Measurements from ENCODE around the gene PLA2G2F. TPM values are rescaled to one million over a fixed set of nuclear protein-coding genes. Genes with fewer than 3 reads are reported as not detected.
A peak's percentile ranks its signal among the peaks of the same experiment; 100 is the strongest.

Gene PLA2G2F
- total and polyA plus RNA-seq, 7 donors, result 0.03 TPM; not detected in 6

DNA sequence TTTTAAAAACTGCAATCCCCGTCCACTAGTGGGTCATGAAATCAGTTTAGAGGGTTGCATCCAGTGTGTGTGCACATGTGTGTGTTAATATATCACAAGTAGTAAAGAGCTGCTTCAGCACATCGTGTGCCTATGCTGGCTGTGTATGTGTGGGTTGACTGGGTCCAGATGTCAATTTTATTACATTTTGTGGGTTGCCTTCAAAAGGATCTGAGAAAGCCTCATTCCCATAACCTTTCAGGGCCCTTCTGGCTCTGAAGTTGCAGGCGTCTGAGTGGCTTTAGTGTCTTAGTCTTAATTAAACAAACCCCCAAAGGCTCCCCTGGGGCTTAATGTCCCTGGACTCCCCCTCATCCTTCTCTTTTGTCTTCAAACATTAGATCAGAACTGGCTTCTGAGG, 39.6 kb upstream of the PLA2G2F start:
- no peak for DNase-seq
- 60 to 71% (median 67%) methylated on average over 3 of the region's 3 CpGs for WGBS, 3 donors
- TF ChIP-seq, protein P1, sequence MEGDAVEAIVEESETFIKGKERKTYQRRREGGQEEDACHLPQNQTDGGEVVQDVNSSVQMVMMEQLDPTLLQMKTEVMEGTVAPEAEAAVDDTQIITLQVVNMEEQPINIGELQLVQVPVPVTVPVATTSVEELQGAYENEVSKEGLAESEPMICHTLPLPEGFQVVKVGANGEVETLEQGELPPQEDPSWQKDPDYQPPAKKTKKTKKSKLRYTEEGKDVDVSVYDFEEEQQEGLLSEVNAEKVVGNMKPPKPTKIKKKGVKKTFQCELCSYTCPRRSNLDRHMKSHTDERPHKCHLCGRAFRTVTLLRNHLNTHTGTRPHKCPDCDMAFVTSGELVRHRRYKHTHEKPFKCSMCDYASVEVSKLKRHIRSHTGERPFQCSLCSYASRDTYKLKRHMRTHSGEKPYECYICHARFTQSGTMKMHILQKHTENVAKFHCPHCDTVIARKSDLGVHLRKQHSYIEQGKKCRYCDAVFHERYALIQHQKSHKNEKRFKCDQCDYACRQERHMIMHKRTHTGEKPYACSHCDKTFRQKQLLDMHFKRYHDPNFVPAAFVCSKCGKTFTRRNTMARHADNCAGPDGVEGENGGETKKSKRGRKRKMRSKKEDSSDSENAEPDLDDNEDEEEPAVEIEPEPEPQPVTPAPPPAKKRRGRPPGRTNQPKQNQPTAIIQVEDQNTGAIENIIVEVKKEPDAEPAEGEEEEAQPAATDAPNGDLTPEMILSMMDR (IDR thresholded peaks at IDR 0.05), result no peak

GRCh38 chr1:20100632-20101355, 38.3 kb upstream of the PLA2G2F start:
- intact Hi-C loops (cut with DNase I), result loop anchor here in 1 of 2 donors (5.0 kb wide), 1 partner anchor 52 kb away; no protein-coding TSS in a partner anchor
- no peak for DNase-seq
- 44 to 52% (median 48%) methylated on average over 14 of the region's 14 CpGs for WGBS, 3 donors

More for the DNA sequence above, 39.6 kb upstream of the PLA2G2F start:
- H3K4me3 ChIP-seq, result no peak overlapping the region
- intact Hi-C loops (cut with DNase I), result no loop called here
- H3K36me3 ChIP-seq (ENCODE audit: insufficient read depth in 1 of 2, low read depth in 1 of 2), result no peaks in the 10 kb centered on the region
- ATAC-seq, result no peak
- H3K4me1 ChIP-seq, result no peaks in the 10 kb centered on the region
- no peaks in the 10 kb centered on the region for H3K9me3 ChIP-seq
- H3K27ac ChIP-seq, result no peak overlapping the region
- H3K27me3 ChIP-seq (ENCODE audit: insufficient read depth in 3 of 3, low read length in 2 of 3), result no peaks in the 10 kb centered on the region

GRCh38 chr1:20102875-20103274, 36.2 kb upstream of the PLA2G2F start:
- no peak overlapping the region for H3K27ac ChIP-seq
- no peak for DNase-seq
- H3K4me1 ChIP-seq, result no peaks in the 10 kb centered on the region
- intact Hi-C loops (cut with DNase I), result loop anchor here in 1 of 2 donors (5.0 kb wide), 1 partner anchor 49 kb away; no protein-coding TSS in a partner anchor
- TF ChIP-seq, protein P1 (IDR thresholded peaks at IDR 0.05), result no peak
- no peaks in the 10 kb centered on the region for H3K36me3 ChIP-seq (ENCODE audit: insufficient read depth in 1 of 2, low read depth in 1 of 2)
- no peak overlapping the region for H3K4me3 ChIP-seq
- ATAC-seq, result peak in 1 of 4 donors; percentile 19
- H3K9me3 ChIP-seq, result no peaks in the 10 kb centered on the region
- 70 to 83% (median 71%) methylated on average over 1 of the region's 1 CpG for WGBS, 3 donors
- no peaks in the 10 kb centered on the region for H3K27me3 ChIP-seq (ENCODE audit: insufficient read depth in 3 of 3, low read length in 2 of 3)

More at GRCh38 chr1:20100632-20101355, 38.3 kb upstream of the PLA2G2F start:
- H3K4me1 ChIP-seq, result no peaks in the 10 kb centered on the region
- H3K4me3 ChIP-seq, result no peak overlapping the region
- no peaks in the 10 kb centered on the region for H3K36me3 ChIP-seq (ENCODE audit: insufficient read depth in 1 of 2, low read depth in 1 of 2)
- peak; percentile 64 to 78 (median 70) for ATAC-seq
- no peaks in the 10 kb centered on the region for H3K27me3 ChIP-seq (ENCODE audit: insufficient read depth in 3 of 3, low read length in 2 of 3)
- TF ChIP-seq, protein P1 (IDR thresholded peaks at IDR 0.05), result peak; percentile 54
- H3K9me3 ChIP-seq, result no peaks in the 10 kb centered on the region
- no peak overlapping the region for H3K27ac ChIP-seq

DNA sequence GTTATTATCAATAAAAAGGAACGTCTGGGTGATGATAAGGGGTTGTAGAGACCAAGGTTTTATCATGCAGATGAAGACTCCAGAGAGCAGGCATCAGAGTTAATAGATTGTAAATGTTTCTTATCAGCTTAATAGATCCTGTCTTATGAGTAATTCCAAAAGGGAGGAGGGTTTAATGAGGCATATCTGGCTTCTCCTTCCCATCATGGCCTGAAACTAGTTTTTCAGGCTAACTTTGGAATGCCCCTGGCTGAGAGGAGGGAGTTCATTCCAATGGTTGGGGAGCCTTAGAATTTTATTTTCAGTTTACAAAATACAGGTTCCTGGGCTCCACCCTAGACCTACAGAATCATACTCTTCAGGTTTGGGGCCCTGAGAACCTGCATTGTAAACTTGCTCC, 33.3 kb upstream of the PLA2G2F start:
- 54 to 63% (median 61%) methylated on average over 1 of the region's 1 CpG for WGBS, 3 donors
- H3K4me1 ChIP-seq, result no peaks in the 10 kb centered on the region
- no peak for ATAC-seq

More for the DNA sequence above, 33.3 kb upstream of the PLA2G2F start:
- Histone ChIP-seq H3K4me3 (no peak overlapping the region), H3K27ac (no peak overlapping the region), H3K27me3 (ENCODE audit: insufficient read depth in 3 of 3, low read length in 2 of 3) (peaks cover 0 to 2% (median 0%) of the 10 kb centered on the region in 3 donors), H3K36me3 (ENCODE audit: insufficient read depth in 1 of 2, low read depth in 1 of 2) (no peaks in the 10 kb centered on the region), H3K9me3 (no peaks in the 10 kb centered on the region)
- TF ChIP-seq, protein P1 (IDR thresholded peaks at IDR 0.05), result no peak
- intact Hi-C loops (cut with DNase I), result no loop called here
- no peak for DNase-seq

Data from psoas muscle (tissue), 8 donors.